Spleen (tissue), 11 donors: ENCODE measurements around the gene CNNM2. TPM values are rescaled to one million over a fixed set of nuclear protein-coding genes. Genes with fewer than 3 reads are reported as not detected.

Source experiments
- DNase-seq: peaks from one replicate; pipeline ENCODE4 v3.0.0-alpha.2; 2020
- H3K27ac ChIP-seq, 8 donors: fragments of 200-600 bp; sonication (generic) in 7 of 8; 1 replicate in 4 of 8; 2 replicates in 4 of 8; pipeline versions ENCODE4 v1.5.0 to v1.8.0; 2016 to 2021; ENCODE audit warnings: inconsistent platforms in 4 of 8, mild to moderate bottlenecking in 4 of 8, moderate library complexity in 1 of 8
- H3K27me3 ChIP-seq, 7 donors: fragments of 200-600 bp; sonication (generic) in 6 of 7; replicated peaks in 1 of 7; 1 replicate in 4 of 7; 2 replicates in 3 of 7; pipeline versions ENCODE4 v1.5.0 to v1.8.0; 2016 to 2021; ENCODE audit warnings: inconsistent platforms in 3 of 7, mild to moderate bottlenecking in 1 of 7
- H3K36me3 ChIP-seq, 6 donors: fragments of 200-600 bp; sonication (generic) in 5 of 6; 1 replicate in 4 of 6; 2 replicates in 2 of 6; pipeline versions ENCODE4 v1.5.0 to v1.8.0; 2016 to 2021; ENCODE audit warnings: inconsistent platforms in 2 of 6
- H3K4me1 ChIP-seq, 6 donors: fragments of 200-600 bp; sonication (generic) in 5 of 6; 1 replicate in 3 of 6; 2 replicates in 3 of 6; pipeline versions ENCODE4 v1.5.0 to v1.8.0; 2016 to 2021; ENCODE audit warnings: inconsistent platforms in 3 of 6
- H3K4me3 ChIP-seq, 8 donors: fragments of 200-600 bp; sonication (generic) in 7 of 8; 1 replicate in 4 of 8; 2 replicates in 4 of 8; pipeline versions ENCODE4 v1.5.0 to v1.8.0; 2016 to 2021; ENCODE audit warnings: inconsistent platforms in 4 of 8, mild to moderate bottlenecking in 4 of 8, moderate library complexity in 2 of 8
- H3K9me3 ChIP-seq, 8 donors: fragments of 200-600 bp; sonication (generic) in 7 of 8; 1 replicate in 4 of 8; 2 replicates in 4 of 8; pipeline versions ENCODE4 v1.5.0 to v1.8.0; 2016 to 2021; ENCODE audit warnings: inconsistent platforms in 4 of 8
- CTCF ChIP-seq, 11 experiments: fragments of 200-600 bp in 7 of 11; fragments of 450-650 bp in 4 of 11; sonication (generic) in 4 of 11; IDR thresholded peaks in 8 of 11; conservative IDR thresholded peaks in 3 of 11; 1 replicate in 7 of 11; 2 replicates in 4 of 11; pipeline versions ENCODE4 v1.4.0 to v1.8.0; 2016 to 2021; ENCODE audit warnings: antibody characterized with exemption in 11 of 11, inconsistent platforms in 4 of 11, mild to moderate bottlenecking in 1 of 11
- POLR2A ChIP-seq, 3 donors: fragments of 450-650 bp; IDR thresholded peaks; one replicate each; pipeline ENCODE4 v1.5.1; 2017; ENCODE audit warnings: antibody characterized with exemption in 3 of 3, mild to moderate bottlenecking in 1 of 3
- POLR2AphosphoS5 ChIP-seq, 3 donors: sonication (generic); formaldehyde crosslinking; IDR thresholded peaks; one replicate each; pipeline ENCODE4 v1.5.1; 2017; ENCODE audit warnings: antibody characterized with exemption in 3 of 3
- WGBS, 5 donors: extraction: QIAGEN DNeasy Blood & Tissue Kit in 3 of 5; methylation state at CpG; one replicate each; pipeline versions ENCODE4 v1.1.5 to v1.1.7; 2013 to 2018; 5-methylcytosine and 5-hydroxymethylcytosine counted together
- intact Hi-C: fragments of 100-400 bp; cut with DNase I; formaldehyde crosslinking; loops from one replicate; pipeline ENCODE4 v1.15.0; 2023; ENCODE audit warnings: low total_unique reads
- polyA plus RNA-seq, 3 donors: library from polyadenylated mRNA; stranded (reverse); fragments of 200-250 nt; gene quantifications; one replicate each; pipeline ENCODE4 v1.2.1, GENCODE V29; 2013
- total RNA-seq, 7 donors: library from RNA; depleted of rRNA in 3 of 7; stranded (reverse); fragments of >200 nt in 3 of 7; fragmentation: NEBNext Ultra II Directional in 4 of 7; extraction: Animal tissue kit (Norgen Biotek cat#: 25700) in 4 of 7; gene quantifications; one replicate each; pipeline versions ENCODE4 v1.1.0 to v1.2.1, GENCODE V29; 2016 to 2021
- donor health status: healthy with polysubstance abuse.
- donor health status: DM: no; HTN: no; CAD: no; lungs with moderate emphysema.
- donor health status: DM: no; HTN: no; CAD: no.
- donor health status: Bipolar disorder and iron deficiency.
- donor health status: healthy.
- donor health status: DM: no; HTN: no; CAD: no.
- donor health status: DM: yes; HTN: yes; CAD: no.

The CNNM2 gene
- total and polyA plus RNA-seq, 10 donors, result 0.65 to 9.9 (median 7.5) TPM

- intact Hi-C loops, result no loop called here
- 83 to 95% (median 93%) methylated on average over 3 of the region's 3 CpGs for WGBS, 5 donors
- Histone ChIP-seq H3K27ac (no peak overlapping the region), H3K27me3 (no peaks in the 10 kb centered on the region), H3K4me1 (peaks cover 0 to 5% (median 0%) of the 10 kb centered on the region in 6 donors), H3K9me3 (no peaks in the 10 kb centered on the region), H3K36me3 (peaks cover 0 to 2% (median 0%) of the 10 kb centered on the region in 6 donors), H3K4me3 (no peak overlapping the region)
- no peak for DNase-seq
- TF ChIP-seq CTCF (IDR thresholded peaks at IDR 0.05 in 8 of 11, conservative IDR thresholded peaks at IDR 0.05 in 3 of 11) (no peak), POLR2A (IDR thresholded peaks at IDR 0.05) (no peak), POLR2AphosphoS5 (IDR thresholded peaks at IDR 0.05) (no peak)
Measured at GRCh38 chr10:102945449-102945848, 27.4 kb downstream of the CNNM2 start.

- no peak for DNase-seq
- no peak overlapping the region for H3K27ac ChIP-seq
- no peak for TF ChIP-seq POLR2A (IDR thresholded peaks at IDR 0.05)
- TF ChIP-seq POLR2AphosphoS5 (IDR thresholded peaks at IDR 0.05), result no peak
- no peak for TF ChIP-seq CTCF (IDR thresholded peaks at IDR 0.05 in 8 of 11, conservative IDR thresholded peaks at IDR 0.05 in 3 of 11)
- H3K9me3 ChIP-seq, result no peaks in the 10 kb centered on the region
- H3K36me3 ChIP-seq, result no peaks in the 10 kb centered on the region
- 91 to 100% (median 95%) methylated on average over 2 of the region's 2 CpGs for WGBS, 5 donors
- H3K4me1 ChIP-seq, result peaks cover 0 to 5% (median 0%) of the 10 kb centered on the region in 6 donors
- intact Hi-C loops, result no loop called here
- no peaks in the 10 kb centered on the region for H3K27me3 ChIP-seq
- no peak overlapping the region for H3K4me3 ChIP-seq
Measured at GRCh38 chr10:102945962-102946361, 27.9 kb downstream of the CNNM2 start.

- intact Hi-C loops, result no loop called here
- 84 to 95% (median 90%) methylated on average over 2 of the region's 2 CpGs for WGBS, 5 donors
Measured at GRCh38 chr10:102946992-102947391, 28.9 kb downstream of the CNNM2 start.

GRCh38 chr10:102948176-102948575 is 30.1 kb downstream of the CNNM2 start:
- 82 to 94% (median 85%) methylated on average over 4 of the region's 4 CpGs for WGBS, 5 donors
- H3K4me3 ChIP-seq, result no peak overlapping the region
- peaks cover 0 to 5% (median 0%) of the 10 kb centered on the region in 6 donors for H3K4me1 ChIP-seq
- TF ChIP-seq POLR2A (IDR thresholded peaks at IDR 0.05), result no peak
- TF ChIP-seq POLR2AphosphoS5 (IDR thresholded peaks at IDR 0.05), result no peak
- no peak for TF ChIP-seq CTCF (IDR thresholded peaks at IDR 0.05 in 8 of 11, conservative IDR thresholded peaks at IDR 0.05 in 3 of 11)
- H3K27me3 ChIP-seq, result no peaks in the 10 kb centered on the region
- intact Hi-C loops, result no loop called here
- no peaks in the 10 kb centered on the region for H3K36me3 ChIP-seq
- no peak overlapping the region for H3K27ac ChIP-seq
- H3K9me3 ChIP-seq, result no peaks in the 10 kb centered on the region
- no peak for DNase-seq

More at GRCh38 chr10:102946992-102947391, 28.9 kb downstream of the CNNM2 start:
- H3K4me1 ChIP-seq, result peaks cover 0 to 5% (median 0%) of the 10 kb centered on the region in 6 donors
- H3K9me3 ChIP-seq, result no peaks in the 10 kb centered on the region
- TF ChIP-seq POLR2AphosphoS5 (IDR thresholded peaks at IDR 0.05) (no peak), POLR2A (IDR thresholded peaks at IDR 0.05) (no peak), CTCF (IDR thresholded peaks at IDR 0.05 in 8 of 11, conservative IDR thresholded peaks at IDR 0.05 in 3 of 11) (no peak)
- H3K4me3 ChIP-seq, result no peak overlapping the region
- no peak for DNase-seq
- H3K27me3 ChIP-seq, result no peaks in the 10 kb centered on the region
- H3K27ac ChIP-seq, result no peak overlapping the region
- no peaks in the 10 kb centered on the region for H3K36me3 ChIP-seq
